Cerebellar cortex (tissue), 1 donor: ENCODE data around the gene SORBS1.
A peak's percentile ranks its signal among the peaks of the same experiment; 100 is the strongest.

ENCODE experiments used
- DNase-seq: peaks from one replicate; pipeline ENCODE4 v3.0.0-alpha.2; 2015; ENCODE audit warnings: low spot score

Gene SORBS1

GRCh38 chr10:95539560-95540284 lies 21.4 kb downstream of the SORBS1 start:
- no peak for DNase-seq

DNA sequence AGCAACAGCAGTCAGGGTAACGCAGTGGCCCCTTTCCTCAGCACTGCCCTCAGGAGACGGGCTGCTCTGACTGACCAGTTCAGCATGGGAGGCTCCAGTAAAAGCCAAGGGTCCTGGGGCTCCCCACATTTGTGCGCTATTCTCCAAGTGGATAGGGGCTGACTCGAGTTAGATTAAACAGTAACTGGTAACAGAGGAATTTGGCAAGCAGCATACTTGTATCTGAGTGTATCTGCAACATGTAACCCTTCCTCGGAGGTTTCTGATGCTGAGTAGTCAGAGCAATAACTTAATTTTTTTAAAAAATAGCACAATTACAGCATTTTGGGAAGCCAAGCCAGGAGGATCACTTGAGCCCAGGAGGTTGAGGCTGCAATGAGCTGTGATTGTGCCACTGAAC lies 22.8 kb downstream of the SORBS1 start:
- no peak for DNase-seq

- no peak for DNase-seq
Measured at GRCh38 chr10:95537542-95537927, 23.6 kb downstream of the SORBS1 start.

DNA sequence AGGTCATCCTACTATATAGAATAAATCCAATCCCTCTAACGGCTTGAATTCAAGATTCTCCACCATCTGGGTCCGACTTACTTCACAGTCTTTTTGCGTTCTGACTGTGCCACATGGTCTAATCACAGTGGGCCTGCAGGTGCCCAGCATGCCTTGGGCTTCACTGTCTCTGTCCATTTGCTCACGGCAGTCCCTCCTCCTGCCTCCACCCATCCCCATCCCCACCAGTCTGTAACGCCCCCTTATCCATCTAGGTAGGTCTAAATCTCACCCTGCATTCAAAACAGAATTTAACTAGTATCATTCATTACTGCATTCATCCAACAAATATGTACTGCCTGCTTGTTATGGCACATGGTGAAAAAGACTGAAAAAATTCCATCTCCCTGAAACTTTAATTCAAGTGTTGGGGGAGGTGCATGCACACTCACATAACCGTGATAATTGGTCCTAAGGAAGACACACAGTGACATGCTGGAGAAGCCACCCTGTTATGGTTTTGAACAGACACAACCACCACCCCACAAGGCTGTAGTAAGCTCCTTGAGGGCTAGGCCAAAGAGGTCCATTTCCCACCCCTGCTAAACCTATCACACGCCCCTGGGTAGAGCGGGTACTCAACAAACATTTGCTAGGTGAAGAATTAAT lies 24.2 kb downstream of the SORBS1 start:
- DNase-seq, result no peak

DNA sequence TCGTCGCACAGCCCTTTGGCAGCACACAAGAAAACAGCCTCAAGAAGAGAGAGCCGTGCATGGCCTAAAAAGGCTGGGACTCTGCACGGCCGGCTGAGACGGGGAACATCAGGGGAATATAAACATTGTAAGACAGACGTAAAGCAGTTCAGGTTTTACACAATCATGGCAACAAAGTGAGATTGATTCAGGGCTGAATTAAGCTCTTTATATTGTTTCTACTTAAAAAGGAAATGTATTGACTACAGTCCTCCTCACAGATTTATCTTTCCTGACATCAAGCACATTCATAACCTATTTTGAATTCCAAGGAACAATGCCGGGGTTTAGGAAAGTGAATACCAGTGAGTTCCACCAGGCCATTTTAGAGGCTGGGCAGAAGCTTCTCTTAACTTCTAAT lies 25.2 kb downstream of the SORBS1 start:
- no peak for DNase-seq

DNA sequence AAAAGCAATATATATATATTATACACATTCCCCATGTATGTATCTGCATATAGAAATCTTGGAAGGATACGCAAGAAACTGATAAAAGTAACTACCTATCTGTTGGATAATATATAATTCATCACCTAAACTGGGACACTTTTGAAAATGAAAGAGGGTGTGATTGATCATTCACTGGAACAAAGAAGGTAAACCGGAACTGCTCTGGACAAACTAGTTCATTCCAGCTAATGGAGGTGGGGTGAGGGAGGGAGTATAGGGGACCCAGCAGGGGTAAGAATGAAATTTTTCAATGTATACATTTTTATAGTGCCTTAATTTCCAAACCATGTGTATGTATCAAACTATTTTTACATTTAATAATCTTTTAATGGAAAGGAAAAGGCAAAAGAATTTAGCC lies 25.6 kb downstream of the SORBS1 start:
- DNase-seq, result no peak

DNA sequence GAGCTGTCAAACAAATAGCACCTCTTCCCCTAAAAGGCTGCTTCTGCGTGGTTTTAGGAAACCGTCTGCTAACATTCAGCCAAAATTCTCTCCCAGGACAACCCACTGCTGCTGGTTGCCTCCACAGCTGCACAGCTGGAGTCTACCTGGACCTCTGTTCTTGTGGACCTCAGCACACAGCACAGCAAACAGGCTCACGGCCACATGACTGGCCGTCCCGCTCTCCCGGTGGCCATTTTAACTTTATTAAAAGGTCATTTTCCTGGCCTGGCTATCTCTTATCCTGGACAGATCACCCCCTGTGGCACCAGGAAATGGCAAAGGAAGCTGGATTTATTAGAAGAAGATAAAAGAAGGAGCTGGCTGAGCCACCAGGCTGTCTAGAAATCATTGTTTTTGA lies 27.6 kb downstream of the SORBS1 start:
- no peak for DNase-seq

- no peak for DNase-seq
Measured at GRCh38 chr10:95532536-95532935, 28.6 kb downstream of the SORBS1 start.

DNA sequence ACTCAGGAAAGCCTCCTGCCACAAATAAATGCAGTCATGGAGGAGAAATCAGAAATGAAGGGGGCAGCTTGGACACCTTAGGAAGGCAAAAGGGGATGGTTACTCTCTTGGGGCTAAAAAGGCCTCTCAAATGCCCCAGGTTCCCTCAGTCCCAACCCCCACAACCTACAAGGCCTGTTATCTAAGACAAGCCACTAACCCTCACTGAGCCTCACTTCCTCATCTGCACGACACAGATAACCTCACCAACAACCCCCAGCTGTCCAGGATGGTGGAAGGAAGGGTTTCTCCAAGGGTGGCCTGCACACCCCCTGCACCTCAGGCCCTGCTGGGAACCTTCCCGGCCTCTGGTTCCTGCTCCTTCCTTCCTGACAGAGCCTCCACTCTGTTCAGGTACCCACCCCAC lies 29.2 kb downstream of the SORBS1 start:
- no peak for DNase-seq

- no peak for DNase-seq
Measured at GRCh38 chr10:95531058-95531809, 29.9 kb downstream of the SORBS1 start.

DNA sequence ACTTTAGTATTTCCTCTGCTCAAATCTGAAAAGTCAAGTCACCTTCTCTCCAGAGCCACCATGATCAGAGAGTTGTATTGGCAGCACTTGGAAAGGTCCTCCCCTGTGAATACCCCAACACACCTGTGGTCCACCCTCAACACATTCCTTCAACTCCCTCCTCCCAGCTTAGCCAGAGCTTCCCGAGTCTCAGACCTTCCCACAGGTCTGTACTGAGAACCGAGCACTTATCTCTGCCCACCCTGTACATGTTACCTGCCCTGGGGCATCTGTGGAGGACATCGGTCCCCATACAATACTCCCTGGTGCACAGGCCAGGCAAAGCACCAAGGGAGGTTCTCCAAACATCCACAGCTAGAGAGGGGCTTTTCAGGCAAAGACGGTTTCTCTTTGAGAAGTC lies 30.6 kb downstream of the SORBS1 start:
- no peak for DNase-seq

DNA sequence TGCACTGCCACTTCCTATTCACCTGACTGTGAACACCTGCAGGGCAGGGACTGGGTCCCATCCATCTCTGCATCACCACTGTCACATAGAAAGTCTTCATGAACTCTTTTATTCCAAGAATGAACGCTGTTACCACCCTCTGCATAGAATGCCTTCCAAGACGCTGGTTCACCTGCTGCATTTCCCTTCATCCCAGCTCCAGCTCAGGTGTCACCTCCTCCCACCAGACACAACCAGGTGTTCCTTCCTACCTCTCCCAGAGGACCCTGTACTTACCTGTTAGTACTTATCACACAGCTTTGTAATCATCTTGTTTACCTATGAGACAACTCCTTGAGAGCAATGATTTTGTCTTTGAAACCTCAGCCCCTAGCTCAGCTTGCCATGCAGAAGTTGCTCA lies 31.1 kb downstream of the SORBS1 start:
- DNase-seq, result no peak

- DNase-seq, result no peak
Measured at GRCh38 chr10:95526044-95526443, 35.1 kb downstream of the SORBS1 start.

GRCh38 chr10:95525033-95525418 lies 36.1 kb downstream of the SORBS1 start:
- DNase-seq, result no peak

- no peak for DNase-seq
Measured at GRCh38 chr10:95524358-95525032, 36.7 kb downstream of the SORBS1 start.

- no peak for DNase-seq
Measured at GRCh38 chr10:95522117-95522516, 39.1 kb downstream of the SORBS1 start.

DNA sequence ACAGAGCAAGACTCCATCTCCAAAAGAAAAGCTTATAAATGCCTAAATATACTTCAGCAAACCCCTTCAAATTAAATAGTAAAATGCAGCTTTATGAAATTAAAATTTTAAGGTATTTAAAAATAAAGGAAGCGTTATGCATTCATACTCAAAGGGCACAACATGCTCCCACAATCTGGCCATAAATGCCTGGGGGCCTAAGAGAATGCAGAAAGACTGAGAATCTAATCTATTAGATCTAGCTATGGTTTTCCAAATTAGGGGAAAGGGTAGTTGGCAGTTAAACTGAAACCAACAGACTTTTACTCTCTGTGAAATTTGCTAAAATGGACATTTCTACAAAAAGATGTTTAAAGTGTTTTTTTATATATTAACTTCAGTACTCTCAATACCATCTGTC lies 40.6 kb downstream of the SORBS1 start:
- no peak for DNase-seq

GRCh38 chr10:95518455-95519452 lies 42.4 kb downstream of the SORBS1 start:
- DNase-seq, result peak; percentile 87

DNA sequence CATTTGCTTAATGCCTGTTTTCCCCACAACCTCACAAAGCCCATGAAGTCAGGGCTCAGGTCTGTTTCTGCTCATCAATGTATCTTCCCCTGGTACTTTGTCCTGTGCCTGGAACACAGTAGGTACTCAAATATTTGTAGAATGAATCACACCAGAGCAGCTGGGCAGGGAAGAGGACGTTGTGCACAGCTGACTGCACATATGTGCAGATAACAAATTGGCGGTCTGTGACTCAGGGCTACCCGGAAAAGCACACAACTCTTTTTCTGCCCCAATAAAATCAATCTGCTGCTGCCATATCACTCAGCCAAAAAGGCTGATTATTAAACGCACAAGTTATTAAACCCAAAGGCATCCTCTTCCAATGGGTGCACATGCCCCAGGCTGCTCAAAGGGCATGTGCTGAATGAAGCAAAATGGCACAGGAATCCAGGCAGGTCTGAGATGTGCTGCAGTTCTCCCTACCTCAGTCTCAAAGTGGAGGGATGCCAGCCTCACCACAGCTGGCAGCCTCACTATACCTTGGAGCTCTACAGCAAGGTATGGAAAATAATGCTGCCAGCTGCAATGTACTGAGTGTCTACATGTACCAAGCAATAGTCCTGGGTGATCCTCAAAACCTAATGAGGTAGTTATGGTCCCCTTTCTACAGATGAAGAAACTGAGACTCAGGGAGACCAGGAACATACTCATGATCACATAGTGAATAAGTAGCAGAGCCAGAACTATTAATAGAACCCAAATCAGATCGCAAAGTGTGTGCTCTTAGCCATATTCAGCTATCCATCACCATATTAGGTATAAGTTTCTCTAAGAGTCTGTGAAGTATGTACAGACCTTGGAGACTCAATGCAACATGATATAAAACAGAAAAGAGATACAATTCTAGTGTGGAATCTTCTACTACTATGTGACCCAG lies 43.4 kb downstream of the SORBS1 start:
- DNase-seq, result no peak

DNA sequence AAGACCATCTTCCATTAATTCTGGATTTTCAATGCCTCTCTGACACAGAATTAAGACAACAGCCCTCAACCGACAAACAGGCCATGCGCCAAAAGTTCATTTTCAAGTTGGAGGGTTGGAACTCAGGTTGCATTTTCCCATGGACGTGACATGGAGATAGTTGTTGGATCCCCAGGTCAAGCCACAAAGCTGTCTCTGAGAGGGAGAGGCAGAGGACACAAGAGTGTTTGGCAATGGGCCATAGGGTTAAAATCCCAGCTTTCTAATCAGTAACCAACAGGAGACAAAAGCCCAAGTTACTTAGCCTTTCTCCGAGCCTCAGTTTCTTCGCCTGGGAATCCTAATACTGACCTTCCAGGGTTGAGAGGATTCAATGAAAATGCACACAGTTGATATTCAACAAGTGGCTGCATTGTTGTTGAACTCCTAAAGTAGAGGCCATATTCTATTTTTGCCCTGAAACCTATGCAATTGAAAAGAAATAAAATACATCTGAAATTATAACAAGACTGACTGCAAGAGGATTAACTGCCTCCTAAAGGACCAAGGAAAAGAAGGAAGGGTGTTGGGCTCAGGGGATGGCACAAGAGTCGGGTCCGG lies 44.3 kb downstream of the SORBS1 start:
- DNase-seq, result no peak
